ENCODE results near the gene PMFBP1.

Gene PMFBP1

GRCh38 chr16:72189865-72190371 is 18.0 kb upstream of the PMFBP1 start:
- Histone ChIP-seq H3K27me3 (ENCODE audit: control insufficient read depth in 2 of 2, insufficient read depth in 2 of 2, low read length in 2 of 2) (no peaks in the 10 kb centered on the region), H3K27ac (ENCODE audit: low read depth in 2 of 2, low read length in 2 of 2) (no peak overlapping the region), H3K9ac (ENCODE audit: low read depth in 1 of 2, low read length in 2 of 2) (no peak overlapping the region), H3K4me3 (ENCODE audit: low read length in 2 of 2) (no peak overlapping the region), H3K36me3 (ENCODE audit: control insufficient read depth in 2 of 2, insufficient read depth in 2 of 2, low read length in 2 of 2) (no peaks in the 10 kb centered on the region), H3K9me3 (ENCODE audit: control insufficient read depth in 2 of 2, low read length in 2 of 2) (no peaks in the 10 kb centered on the region), H3K4me1 (ENCODE audit: control insufficient read depth in 2 of 2, insufficient read depth in 2 of 2, low read length in 2 of 2) (no peaks in the 10 kb centered on the region)

GRCh38 chr16:72188541-72188940 is 16.6 kb upstream of the PMFBP1 start:
- Histone ChIP-seq H3K4me3 (ENCODE audit: low read length in 2 of 2) (no peak overlapping the region), H3K9me3 (ENCODE audit: control insufficient read depth in 2 of 2, low read length in 2 of 2) (no peaks in the 10 kb centered on the region), H3K27me3 (ENCODE audit: control insufficient read depth in 2 of 2, insufficient read depth in 2 of 2, low read length in 2 of 2) (no peaks in the 10 kb centered on the region), H3K4me1 (ENCODE audit: control insufficient read depth in 2 of 2, insufficient read depth in 2 of 2, low read length in 2 of 2) (no peaks in the 10 kb centered on the region), H3K27ac (ENCODE audit: low read depth in 2 of 2, low read length in 2 of 2) (no peak overlapping the region), H3K36me3 (ENCODE audit: control insufficient read depth in 2 of 2, insufficient read depth in 2 of 2, low read length in 2 of 2) (no peaks in the 10 kb centered on the region), H3K9ac (ENCODE audit: low read depth in 1 of 2, low read length in 2 of 2) (no peak overlapping the region)

GRCh38 chr16:72187551-72187950 is 15.6 kb upstream of the PMFBP1 start:
- Histone ChIP-seq H3K9ac (ENCODE audit: low read depth in 1 of 2, low read length in 2 of 2) (no peak overlapping the region), H3K36me3 (ENCODE audit: control insufficient read depth in 2 of 2, insufficient read depth in 2 of 2, low read length in 2 of 2) (no peaks in the 10 kb centered on the region), H3K9me3 (ENCODE audit: control insufficient read depth in 2 of 2, low read length in 2 of 2) (no peaks in the 10 kb centered on the region), H3K27ac (ENCODE audit: low read depth in 2 of 2, low read length in 2 of 2) (no peak overlapping the region), H3K4me3 (ENCODE audit: low read length in 2 of 2) (no peak overlapping the region), H3K27me3 (ENCODE audit: control insufficient read depth in 2 of 2, insufficient read depth in 2 of 2, low read length in 2 of 2) (no peaks in the 10 kb centered on the region), H3K4me1 (ENCODE audit: control insufficient read depth in 2 of 2, insufficient read depth in 2 of 2, low read length in 2 of 2) (no peaks in the 10 kb centered on the region)

GRCh38 chr16:72182976-72183375 is 11.0 kb upstream of the PMFBP1 start:
- H3K9me3 ChIP-seq (ENCODE audit: control insufficient read depth in 2 of 2, low read length in 2 of 2) = no peaks in the 10 kb centered on the region
- no peaks in the 10 kb centered on the region for H3K36me3 ChIP-seq (ENCODE audit: control insufficient read depth in 2 of 2, insufficient read depth in 2 of 2, low read length in 2 of 2)
- H3K27me3 ChIP-seq (ENCODE audit: control insufficient read depth in 2 of 2, insufficient read depth in 2 of 2, low read length in 2 of 2) = no peaks in the 10 kb centered on the region
- H3K4me3 ChIP-seq (ENCODE audit: low read length in 2 of 2) = no peak overlapping the region
- no peak overlapping the region for H3K9ac ChIP-seq (ENCODE audit: low read depth in 1 of 2, low read length in 2 of 2)
- H3K4me1 ChIP-seq (ENCODE audit: control insufficient read depth in 2 of 2, insufficient read depth in 2 of 2, low read length in 2 of 2) = peaks cover 3 to 5% of the 10 kb centered on the region in 2 donors
- no peak overlapping the region for H3K27ac ChIP-seq (ENCODE audit: low read depth in 2 of 2, low read length in 2 of 2)

- H3K4me1 ChIP-seq (ENCODE audit: control insufficient read depth in 2 of 2, insufficient read depth in 2 of 2, low read length in 2 of 2) = peaks cover 3 to 5% of the 10 kb centered on the region in 2 donors
Measured at GRCh38 chr16:72179204-72179970, 7.4 kb upstream of the PMFBP1 start.

GRCh38 chr16:72174726-72175125 is 2.8 kb upstream of the PMFBP1 start:
- Histone ChIP-seq H3K36me3 (ENCODE audit: control insufficient read depth in 2 of 2, insufficient read depth in 2 of 2, low read length in 2 of 2) (no peaks in the 10 kb centered on the region), H3K27me3 (ENCODE audit: control insufficient read depth in 2 of 2, insufficient read depth in 2 of 2, low read length in 2 of 2) (no peaks in the 10 kb centered on the region), H3K4me3 (ENCODE audit: low read length in 2 of 2) (no peak overlapping the region), H3K27ac (ENCODE audit: low read depth in 2 of 2, low read length in 2 of 2) (no peak overlapping the region), H3K9ac (ENCODE audit: low read depth in 1 of 2, low read length in 2 of 2) (no peak overlapping the region), H3K4me1 (ENCODE audit: control insufficient read depth in 2 of 2, insufficient read depth in 2 of 2, low read length in 2 of 2) (peaks cover under 1% of the 10 kb centered on the region in 2 donors), H3K9me3 (ENCODE audit: control insufficient read depth in 2 of 2, low read length in 2 of 2) (no peaks in the 10 kb centered on the region)

More at GRCh38 chr16:72179204-72179970, 7.4 kb upstream of the PMFBP1 start:
- Histone ChIP-seq H3K9me3 (ENCODE audit: control insufficient read depth in 2 of 2, low read length in 2 of 2) (no peaks in the 10 kb centered on the region), H3K27ac (ENCODE audit: low read depth in 2 of 2, low read length in 2 of 2) (no peak overlapping the region), H3K9ac (ENCODE audit: low read depth in 1 of 2, low read length in 2 of 2) (no peak overlapping the region), H3K27me3 (ENCODE audit: control insufficient read depth in 2 of 2, insufficient read depth in 2 of 2, low read length in 2 of 2) (no peaks in the 10 kb centered on the region), H3K4me3 (ENCODE audit: low read length in 2 of 2) (no peak overlapping the region), H3K36me3 (ENCODE audit: control insufficient read depth in 2 of 2, insufficient read depth in 2 of 2, low read length in 2 of 2) (no peaks in the 10 kb centered on the region)

- Histone ChIP-seq H3K9ac (ENCODE audit: low read depth in 1 of 2, low read length in 2 of 2) (no peak overlapping the region), H3K4me3 (ENCODE audit: low read length in 2 of 2) (no peak overlapping the region), H3K36me3 (ENCODE audit: control insufficient read depth in 2 of 2, insufficient read depth in 2 of 2, low read length in 2 of 2) (no peaks in the 10 kb centered on the region), H3K4me1 (ENCODE audit: control insufficient read depth in 2 of 2, insufficient read depth in 2 of 2, low read length in 2 of 2) (no peaks in the 10 kb centered on the region), H3K27ac (ENCODE audit: low read depth in 2 of 2, low read length in 2 of 2) (no peak overlapping the region), H3K9me3 (ENCODE audit: control insufficient read depth in 2 of 2, low read length in 2 of 2) (no peaks in the 10 kb centered on the region), H3K27me3 (ENCODE audit: control insufficient read depth in 2 of 2, insufficient read depth in 2 of 2, low read length in 2 of 2) (no peaks in the 10 kb centered on the region)
Measured at GRCh38 chr16:72173997-72174396, 2.0 kb upstream of the PMFBP1 start.

- Histone ChIP-seq H3K9me3 (ENCODE audit: control insufficient read depth in 2 of 2, low read length in 2 of 2) (no peaks in the 10 kb centered on the region), H3K36me3 (ENCODE audit: control insufficient read depth in 2 of 2, insufficient read depth in 2 of 2, low read length in 2 of 2) (no peaks in the 10 kb centered on the region), H3K4me1 (ENCODE audit: control insufficient read depth in 2 of 2, insufficient read depth in 2 of 2, low read length in 2 of 2) (no peaks in the 10 kb centered on the region), H3K9ac (ENCODE audit: low read depth in 1 of 2, low read length in 2 of 2) (no peak overlapping the region), H3K27me3 (ENCODE audit: control insufficient read depth in 2 of 2, insufficient read depth in 2 of 2, low read length in 2 of 2) (no peaks in the 10 kb centered on the region), H3K27ac (ENCODE audit: low read depth in 2 of 2, low read length in 2 of 2) (no peak overlapping the region), H3K4me3 (ENCODE audit: low read length in 2 of 2) (no peak overlapping the region)
Measured at GRCh38 chr16:72171236-72171635, 719 bp downstream of the PMFBP1 start.

- no peaks in the 10 kb centered on the region for H3K27me3 ChIP-seq (ENCODE audit: control insufficient read depth in 2 of 2, insufficient read depth in 2 of 2, low read length in 2 of 2)
Measured at GRCh38 chr16:72169708-72170107, 2.2 kb downstream of the PMFBP1 start.

GRCh38 chr16:72168365-72168764 is 3.6 kb downstream of the PMFBP1 start:
- H3K9me3 ChIP-seq (ENCODE audit: control insufficient read depth in 2 of 2, low read length in 2 of 2) = no peaks in the 10 kb centered on the region
- no peaks in the 10 kb centered on the region for H3K36me3 ChIP-seq (ENCODE audit: control insufficient read depth in 2 of 2, insufficient read depth in 2 of 2, low read length in 2 of 2)
- no peaks in the 10 kb centered on the region for H3K4me1 ChIP-seq (ENCODE audit: control insufficient read depth in 2 of 2, insufficient read depth in 2 of 2, low read length in 2 of 2)

More at GRCh38 chr16:72169708-72170107, 2.2 kb downstream of the PMFBP1 start:
- H3K4me1 ChIP-seq (ENCODE audit: control insufficient read depth in 2 of 2, insufficient read depth in 2 of 2, low read length in 2 of 2) = no peaks in the 10 kb centered on the region
- H3K4me3 ChIP-seq (ENCODE audit: low read length in 2 of 2) = no peak overlapping the region
- H3K9me3 ChIP-seq (ENCODE audit: control insufficient read depth in 2 of 2, low read length in 2 of 2) = no peaks in the 10 kb centered on the region
- H3K27ac ChIP-seq (ENCODE audit: low read depth in 2 of 2, low read length in 2 of 2) = no peak overlapping the region
- no peak overlapping the region for H3K9ac ChIP-seq (ENCODE audit: low read depth in 1 of 2, low read length in 2 of 2)
- no peaks in the 10 kb centered on the region for H3K36me3 ChIP-seq (ENCODE audit: control insufficient read depth in 2 of 2, insufficient read depth in 2 of 2, low read length in 2 of 2)

More at GRCh38 chr16:72168365-72168764, 3.6 kb downstream of the PMFBP1 start:
- Histone ChIP-seq H3K9ac (ENCODE audit: low read depth in 1 of 2, low read length in 2 of 2) (no peak overlapping the region), H3K27me3 (ENCODE audit: control insufficient read depth in 2 of 2, insufficient read depth in 2 of 2, low read length in 2 of 2) (no peaks in the 10 kb centered on the region), H3K27ac (ENCODE audit: low read depth in 2 of 2, low read length in 2 of 2) (no peak overlapping the region), H3K4me3 (ENCODE audit: low read length in 2 of 2) (no peak overlapping the region)
